VCaP (cell line): ENCODE results near the gene FAM98B.

Source experiments
- H3K27ac ChIP-seq: fragments of 450-650 bp; 2 replicates; pipeline ENCODE4 v1.5.1; 2017
- CTCF ChIP-seq: fragments of 450-650 bp; conservative IDR thresholded peaks from 2 replicates; pipeline ENCODE4 v1.5.1; 2017; ENCODE audit warnings: mild to moderate bottlenecking, moderate library complexity

Gene FAM98B

GRCh38 chr15:38536201-38536676, 82.3 kb downstream of the FAM98B start:
- no peak for TF ChIP-seq CTCF
- no peak overlapping the region for H3K27ac ChIP-seq
